ENCODE data around the gene INSC. TPM values are rescaled to one million over a fixed set of nuclear protein-coding genes. Genes with fewer than 3 reads are reported as not detected.
A peak's percentile ranks its signal among the peaks of the same experiment; 100 is the strongest.

INSC gene
- total and polyA plus RNA-seq, 2 experiments from 2014 or later: 0.97 to 1.5 TPM

GRCh38 chr11:15141381-15141780 is 26.7 kb downstream of the INSC start (continued):
- TF ChIP-seq ZNF462 (CRISPR knock-in tag; IDR thresholded peaks at IDR 0.05) (no peak), POLR2AphosphoS5 (IDR thresholded peaks at IDR 0.05; ENCODE audit: low read depth) (no peak), STAT1 (IDR thresholded peaks at IDR 0.05; ENCODE audit: unreplicated experiment) (no peak)

GRCh38 chr11:15142838-15143237 is 28.1 kb downstream of the INSC start:
- H3F3A ChIP-seq (replicated peaks; ENCODE audit: low read depth): no peaks in the 10 kb centered on the region
- no peaks in the 10 kb centered on the region for H4K20me1 ChIP-seq (replicated peaks; ENCODE audit: insufficient read depth)
- H3K9me2 ChIP-seq (ENCODE audit: insufficient read depth): no peaks in the 10 kb centered on the region
- H3K27ac Mint-ChIP-seq: no peak overlapping the region
- no peak overlapping the region for H3K4me2 ChIP-seq
- ATAC-seq (no peak; the same call in 2 of the 3 replicates), DNase-seq (ENCODE audit: low spot score) (no peak)
- H3K27me3 ChIP-seq (ENCODE audit: insufficient read depth): no peaks in the 10 kb centered on the region
- no peak overlapping the region for H2AFZ ChIP-seq
- TF ChIP-seq ZNF462 (CRISPR knock-in tag; IDR thresholded peaks at IDR 0.05) (0 out of 2 replicates have a peak, but pooled peaks have one; percentile 9), NANOG (IDR thresholded peaks at IDR 0.05; ENCODE audit: borderline replicate concordance) (no peak)
- peaks cover 7% of the 10 kb centered on the region; the same call in 2 of the 3 replicates for H3K4me1 Mint-ChIP-seq
- no peak overlapping the region for H3K4me3 ChIP-seq
- H3K36me3 Mint-ChIP-seq (ENCODE audit: low read depth): no peaks in the 10 kb centered on the region
- H3K79me2 ChIP-seq (replicated peaks; ENCODE audit: insufficient read depth): no peaks in the 10 kb centered on the region
- H3K9me3 Mint-ChIP-seq: no peaks in the 10 kb centered on the region
- H3K4me1 ChIP-seq (ENCODE audit: insufficient read depth): peaks cover 10% of the 10 kb centered on the region
- peaks cover 2% of the 10 kb centered on the region for H3K27me3 Mint-ChIP-seq (ENCODE audit: insufficient read depth, low read depth, poor library complexity)
- no peaks in the 10 kb centered on the region for H3K36me3 ChIP-seq (ENCODE audit: insufficient read depth)
- H3K27ac ChIP-seq (ENCODE audit: low read depth): no peak overlapping the region
- H3K4me3 Mint-ChIP-seq: no peak overlapping the region

Measured in GM23338 (cell line).